ENCODE results near the gene SOCS7.

Gene SOCS7

DNA sequence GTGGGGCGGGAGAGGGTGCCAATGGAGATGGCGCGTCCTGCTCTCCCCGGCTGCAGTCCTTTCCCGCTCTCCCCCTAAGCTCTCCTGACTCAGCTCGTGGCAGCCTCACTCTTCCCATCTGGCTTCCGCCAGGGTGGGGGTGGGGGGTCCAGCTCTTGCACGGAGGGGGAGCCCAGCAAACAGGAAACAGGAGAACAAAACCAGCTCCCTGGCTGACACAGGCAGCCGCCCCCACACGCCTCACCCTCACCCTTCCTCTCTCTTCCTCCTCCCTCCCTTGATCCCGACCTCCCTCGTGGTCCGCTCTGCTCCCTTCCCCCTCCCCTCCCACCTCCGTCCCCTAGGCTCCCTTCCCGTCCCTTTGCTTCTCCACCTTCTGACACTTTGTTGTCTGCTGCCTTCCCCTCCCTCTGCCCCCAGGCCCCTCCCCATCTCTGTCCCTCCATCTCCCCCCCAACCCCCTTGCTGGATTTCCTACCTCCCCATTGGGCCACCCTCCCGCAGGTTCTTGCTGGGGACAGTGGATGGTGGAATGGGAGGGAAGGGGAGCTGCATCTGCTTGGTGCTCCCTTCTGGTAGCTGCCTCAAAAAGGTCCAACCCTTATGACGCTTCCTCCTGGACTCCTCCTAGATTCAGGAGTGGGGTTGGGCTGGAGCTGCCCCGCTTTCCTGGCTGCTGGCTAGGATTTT lies 100.3 kb downstream of the SOCS7 start:
- peak overlapping the region; percentile 69 for H3K4me3 ChIP-seq (replicated peaks; ENCODE audit: low read depth, low read length)
- peak; percentile 95 for DNase-seq (ENCODE audit: extremely low read depth, low read depth)
- TF ChIP-seq, protein P1, sequence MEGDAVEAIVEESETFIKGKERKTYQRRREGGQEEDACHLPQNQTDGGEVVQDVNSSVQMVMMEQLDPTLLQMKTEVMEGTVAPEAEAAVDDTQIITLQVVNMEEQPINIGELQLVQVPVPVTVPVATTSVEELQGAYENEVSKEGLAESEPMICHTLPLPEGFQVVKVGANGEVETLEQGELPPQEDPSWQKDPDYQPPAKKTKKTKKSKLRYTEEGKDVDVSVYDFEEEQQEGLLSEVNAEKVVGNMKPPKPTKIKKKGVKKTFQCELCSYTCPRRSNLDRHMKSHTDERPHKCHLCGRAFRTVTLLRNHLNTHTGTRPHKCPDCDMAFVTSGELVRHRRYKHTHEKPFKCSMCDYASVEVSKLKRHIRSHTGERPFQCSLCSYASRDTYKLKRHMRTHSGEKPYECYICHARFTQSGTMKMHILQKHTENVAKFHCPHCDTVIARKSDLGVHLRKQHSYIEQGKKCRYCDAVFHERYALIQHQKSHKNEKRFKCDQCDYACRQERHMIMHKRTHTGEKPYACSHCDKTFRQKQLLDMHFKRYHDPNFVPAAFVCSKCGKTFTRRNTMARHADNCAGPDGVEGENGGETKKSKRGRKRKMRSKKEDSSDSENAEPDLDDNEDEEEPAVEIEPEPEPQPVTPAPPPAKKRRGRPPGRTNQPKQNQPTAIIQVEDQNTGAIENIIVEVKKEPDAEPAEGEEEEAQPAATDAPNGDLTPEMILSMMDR (IDR thresholded peaks at IDR 0.05; ENCODE audit: low read depth, low read length, missing control alignments), result no peak

DNA sequence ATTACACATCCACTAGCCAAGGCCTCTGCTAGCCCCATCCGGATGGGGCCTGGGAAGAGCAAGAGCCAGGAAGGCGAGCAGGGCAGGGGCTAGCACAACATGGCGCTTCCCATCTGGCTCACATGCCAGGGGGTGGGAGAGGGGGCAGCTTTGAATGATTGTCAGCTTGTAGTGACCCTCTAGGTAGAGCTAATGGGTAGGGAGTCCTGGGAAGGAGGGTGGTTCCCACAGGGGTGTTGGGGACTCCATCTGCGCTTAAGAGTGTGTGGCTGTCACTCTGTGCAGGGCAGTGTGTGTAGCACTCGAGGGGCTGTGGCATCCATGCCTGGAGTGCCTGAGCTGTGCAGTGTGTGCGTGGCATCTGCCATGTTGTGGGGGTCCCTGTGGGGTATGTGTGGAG lies 101.1 kb downstream of the SOCS7 start:
- TF ChIP-seq, protein P1 (IDR thresholded peaks at IDR 0.05; ENCODE audit: low read depth, low read length, missing control alignments), result no peak
- no peak for DNase-seq (ENCODE audit: extremely low read depth, low read depth)
- H3K4me3 ChIP-seq (replicated peaks; ENCODE audit: low read depth, low read length), result peak overlapping the region; percentile 69

DNA sequence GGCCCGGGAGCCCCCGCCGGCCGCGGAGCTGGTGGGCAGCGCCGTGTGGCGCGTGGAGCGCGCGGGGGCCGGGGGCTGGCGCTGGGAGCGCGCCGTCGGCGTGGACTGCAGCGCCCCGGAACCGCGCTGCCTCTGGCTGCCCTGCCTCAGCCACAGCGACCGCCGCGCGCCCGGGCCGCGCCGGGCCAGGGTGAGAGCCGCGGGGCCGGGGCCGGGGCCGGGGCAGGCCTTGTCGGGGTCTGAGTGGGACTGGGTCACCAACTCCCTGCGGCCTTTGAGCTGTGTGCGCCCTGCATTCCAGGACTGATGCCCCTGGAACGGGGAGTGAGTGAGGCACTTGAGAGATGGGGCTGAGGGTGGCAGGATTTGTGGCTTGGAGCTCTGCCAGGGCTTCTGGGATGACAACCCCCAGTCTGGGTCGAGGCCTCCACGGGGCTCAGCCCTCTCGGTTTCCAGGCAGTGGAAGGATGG lies 102.3 kb downstream of the SOCS7 start:
- DNase-seq (ENCODE audit: extremely low read depth, low read depth), result no peak
- peak overlapping the region; percentile 81 for H3K4me3 ChIP-seq (replicated peaks; ENCODE audit: low read depth, low read length)
- TF ChIP-seq, protein P1 (IDR thresholded peaks at IDR 0.05; ENCODE audit: low read depth, low read length, missing control alignments), result no peak

DNA sequence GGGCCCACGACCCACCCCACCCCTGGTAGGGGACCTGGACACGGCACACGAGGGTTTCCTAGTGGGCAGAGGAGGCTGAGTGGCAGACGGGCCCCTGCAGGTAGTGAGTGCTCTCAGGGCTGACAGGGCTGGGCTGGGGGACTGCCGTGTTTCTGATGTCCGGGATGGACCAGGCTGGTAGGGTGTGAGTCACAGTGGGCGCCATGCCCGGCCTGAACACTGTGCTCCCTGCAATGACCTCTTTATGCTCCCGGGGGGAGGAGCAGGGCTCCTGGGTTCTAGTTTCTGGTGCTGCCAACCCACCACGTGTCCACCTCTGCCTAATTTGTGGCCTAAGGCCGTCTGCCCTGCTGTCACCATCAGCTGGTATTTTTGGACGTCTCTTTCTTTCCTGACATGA lies 102.9 kb downstream of the SOCS7 start:
- H3K4me3 ChIP-seq (replicated peaks; ENCODE audit: low read depth, low read length), result peak overlapping the region; percentile 81
- no peak for DNase-seq (ENCODE audit: extremely low read depth, low read depth)
- TF ChIP-seq, protein P1 (IDR thresholded peaks at IDR 0.05; ENCODE audit: low read depth, low read length, missing control alignments), result no peak
